Spleen (tissue), 11 donors: ENCODE results near the gene TECPR1. TPM values are rescaled to one million over a fixed set of nuclear protein-coding genes. Genes with fewer than 3 reads are reported as not detected.

ENCODE experiments used
- DNase-seq: peaks from one replicate; pipeline ENCODE4 v3.0.0-alpha.2; 2020
- H3K27ac ChIP-seq, 8 donors: fragments of 200-600 bp; sonication (generic) in 7 of 8; 1 replicate in 4 of 8; 2 replicates in 4 of 8; pipeline versions ENCODE4 v1.5.0 to v1.8.0; 2016 to 2021; ENCODE audit warnings: inconsistent platforms in 4 of 8, mild to moderate bottlenecking in 4 of 8, moderate library complexity in 1 of 8
- H3K27me3 ChIP-seq, 7 donors: fragments of 200-600 bp; sonication (generic) in 6 of 7; replicated peaks in 1 of 7; 1 replicate in 4 of 7; 2 replicates in 3 of 7; pipeline versions ENCODE4 v1.5.0 to v1.8.0; 2016 to 2021; ENCODE audit warnings: inconsistent platforms in 3 of 7, mild to moderate bottlenecking in 1 of 7
- H3K36me3 ChIP-seq, 6 donors: fragments of 200-600 bp; sonication (generic) in 5 of 6; 1 replicate in 4 of 6; 2 replicates in 2 of 6; pipeline versions ENCODE4 v1.5.0 to v1.8.0; 2016 to 2021; ENCODE audit warnings: inconsistent platforms in 2 of 6
- H3K4me1 ChIP-seq, 6 donors: fragments of 200-600 bp; sonication (generic) in 5 of 6; 1 replicate in 3 of 6; 2 replicates in 3 of 6; pipeline versions ENCODE4 v1.5.0 to v1.8.0; 2016 to 2021; ENCODE audit warnings: inconsistent platforms in 3 of 6
- H3K4me3 ChIP-seq, 8 donors: fragments of 200-600 bp; sonication (generic) in 7 of 8; 1 replicate in 4 of 8; 2 replicates in 4 of 8; pipeline versions ENCODE4 v1.5.0 to v1.8.0; 2016 to 2021; ENCODE audit warnings: inconsistent platforms in 4 of 8, mild to moderate bottlenecking in 4 of 8, moderate library complexity in 2 of 8
- H3K9me3 ChIP-seq, 8 donors: fragments of 200-600 bp; sonication (generic) in 7 of 8; 1 replicate in 4 of 8; 2 replicates in 4 of 8; pipeline versions ENCODE4 v1.5.0 to v1.8.0; 2016 to 2021; ENCODE audit warnings: inconsistent platforms in 4 of 8
- CTCF ChIP-seq, 11 experiments: fragments of 200-600 bp in 7 of 11; fragments of 450-650 bp in 4 of 11; sonication (generic) in 4 of 11; IDR thresholded peaks in 8 of 11; conservative IDR thresholded peaks in 3 of 11; 1 replicate in 7 of 11; 2 replicates in 4 of 11; pipeline versions ENCODE4 v1.4.0 to v1.8.0; 2016 to 2021; ENCODE audit warnings: antibody characterized with exemption in 11 of 11, inconsistent platforms in 4 of 11, mild to moderate bottlenecking in 1 of 11
- POLR2A ChIP-seq, 3 donors: fragments of 450-650 bp; IDR thresholded peaks; one replicate each; pipeline ENCODE4 v1.5.1; 2017; ENCODE audit warnings: antibody characterized with exemption in 3 of 3, mild to moderate bottlenecking in 1 of 3
- POLR2AphosphoS5 ChIP-seq, 3 donors: sonication (generic); formaldehyde crosslinking; IDR thresholded peaks; one replicate each; pipeline ENCODE4 v1.5.1; 2017; ENCODE audit warnings: antibody characterized with exemption in 3 of 3
- WGBS, 5 donors: extraction: QIAGEN DNeasy Blood & Tissue Kit in 3 of 5; methylation state at CpG; one replicate each; pipeline versions ENCODE4 v1.1.5 to v1.1.7; 2013 to 2018; 5-methylcytosine and 5-hydroxymethylcytosine counted together
- intact Hi-C: fragments of 100-400 bp; cut with DNase I; formaldehyde crosslinking; loops from one replicate; pipeline ENCODE4 v1.15.0; 2023; ENCODE audit warnings: low total_unique reads
- polyA plus RNA-seq, 3 donors: library from polyadenylated mRNA; stranded (reverse); fragments of 200-250 nt; gene quantifications; one replicate each; pipeline ENCODE4 v1.2.1, GENCODE V29; 2013
- total RNA-seq, 7 donors: library from RNA; depleted of rRNA in 3 of 7; stranded (reverse); fragments of >200 nt in 3 of 7; fragmentation: NEBNext Ultra II Directional in 4 of 7; extraction: Animal tissue kit (Norgen Biotek cat#: 25700) in 4 of 7; gene quantifications; one replicate each; pipeline versions ENCODE4 v1.1.0 to v1.2.1, GENCODE V29; 2016 to 2021
- donor health status: healthy with polysubstance abuse.
- donor health status: DM: no; HTN: no; CAD: no; lungs with moderate emphysema.
- donor health status: DM: no; HTN: no; CAD: no.
- donor health status: Bipolar disorder and iron deficiency.
- donor health status: healthy.
- donor health status: DM: no; HTN: no; CAD: no.
- donor health status: DM: yes; HTN: yes; CAD: no.

The TECPR1 gene
- total and polyA plus RNA-seq, 10 donors = 8.4 to 86.4 (median 40.1) TPM

- no peak for DNase-seq
- Histone ChIP-seq H3K27ac (peak overlapping the region in 1 of 8 donors; percentile 27), H3K9me3 (no peaks in the 10 kb centered on the region), H3K4me3 (no peak overlapping the region), H3K27me3 (no peaks in the 10 kb centered on the region), H3K36me3 (peaks cover 0 to 86% (median 41%) of the 10 kb centered on the region in 6 donors), H3K4me1 (peaks cover 0 to 28% (median 6%) of the 10 kb centered on the region in 6 donors)
- TF ChIP-seq POLR2A (IDR thresholded peaks at IDR 0.05) (no peak), POLR2AphosphoS5 (IDR thresholded peaks at IDR 0.05) (peak in 1 of 3 donors; percentile 20), CTCF (IDR thresholded peaks at IDR 0.05 in 8 of 11, conservative IDR thresholded peaks at IDR 0.05 in 3 of 11) (no peak)
- WGBS, 5 donors = 87 to 91% (median 91%) methylated on average over 15 to 19 of the region's 19 CpGs
- intact Hi-C loops = loop anchor here (10.0 kb wide), 1 partner anchor 109 kb away; the partner anchor contains the start of gene BAIAP2L1
Observed at GRCh38 chr7:98295467-98296192, 43.6 kb upstream of the TECPR1 start.

- H3K27ac ChIP-seq = peak overlapping the region in 2 of 8 donors; percentile 21 to 27
- no peak overlapping the region for H3K4me3 ChIP-seq
- TF ChIP-seq CTCF (IDR thresholded peaks at IDR 0.05 in 8 of 11, conservative IDR thresholded peaks at IDR 0.05 in 3 of 11) = peak in 9 of 11 experiments; percentile 13 to 65 (median 51)
- TF ChIP-seq POLR2AphosphoS5 (IDR thresholded peaks at IDR 0.05) = peak; percentile 34 to 71 (median 47)
- no peak for TF ChIP-seq POLR2A (IDR thresholded peaks at IDR 0.05)
- intact Hi-C loops = loop anchor here (10.0 kb wide), 1 partner anchor 110 kb away; the partner anchor contains the start of gene BAIAP2L1
- H3K27me3 ChIP-seq = no peaks in the 10 kb centered on the region
- DNase-seq = no peak
- H3K9me3 ChIP-seq = no peaks in the 10 kb centered on the region
- peaks cover 0 to 33% (median 6%) of the 10 kb centered on the region in 6 donors for H3K4me1 ChIP-seq
- H3K36me3 ChIP-seq = peaks cover 0 to 82% (median 38%) of the 10 kb centered on the region in 6 donors
- 40 to 65% (median 63%) methylated on average over 11 to 14 of the region's 14 CpGs for WGBS, 5 donors
Observed at GRCh38 chr7:98294798-98295382, 42.9 kb upstream of the TECPR1 start.

GRCh38 chr7:98294326-98294725 lies 42.3 kb upstream of the TECPR1 start:
- H3K4me3 ChIP-seq = no peak overlapping the region
- H3K36me3 ChIP-seq = peaks cover 0 to 81% (median 39%) of the 10 kb centered on the region in 6 donors
- H3K4me1 ChIP-seq = peaks cover 2 to 38% (median 12%) of the 10 kb centered on the region in 6 donors
- H3K27ac ChIP-seq = peak overlapping the region in 1 of 8 donors; percentile 21
- DNase-seq = no peak
- H3K27me3 ChIP-seq = no peaks in the 10 kb centered on the region
- intact Hi-C loops = loop anchor here (10.0 kb wide), 1 partner anchor 110 kb away; the partner anchor contains the start of gene BAIAP2L1
- no peak for TF ChIP-seq CTCF (IDR thresholded peaks at IDR 0.05 in 8 of 11, conservative IDR thresholded peaks at IDR 0.05 in 3 of 11)
- TF ChIP-seq POLR2AphosphoS5 (IDR thresholded peaks at IDR 0.05) = no peak
- no peak for TF ChIP-seq POLR2A (IDR thresholded peaks at IDR 0.05)
- H3K9me3 ChIP-seq = no peaks in the 10 kb centered on the region
- WGBS, 5 donors = 77 to 90% (median 85%) methylated on average over 15 of the region's 15 CpGs

GRCh38 chr7:98293746-98294145 lies 41.7 kb upstream of the TECPR1 start:
- TF ChIP-seq POLR2AphosphoS5 (IDR thresholded peaks at IDR 0.05) (peak; percentile 5 to 14 (median 13)), POLR2A (IDR thresholded peaks at IDR 0.05) (no peak), CTCF (IDR thresholded peaks at IDR 0.05 in 8 of 11, conservative IDR thresholded peaks at IDR 0.05 in 3 of 11) (no peak)
- 87 to 93% (median 90%) methylated on average over 12 to 13 of the region's 13 CpGs for WGBS, 5 donors
- peaks cover 0 to 87% (median 42%) of the 10 kb centered on the region in 6 donors for H3K36me3 ChIP-seq
- no peaks in the 10 kb centered on the region for H3K27me3 ChIP-seq
- H3K4me1 ChIP-seq = peaks cover 8 to 44% (median 17%) of the 10 kb centered on the region in 6 donors
- H3K4me3 ChIP-seq = no peak overlapping the region
- no peak overlapping the region for H3K27ac ChIP-seq
- intact Hi-C loops = loop anchor here (10.0 kb wide), 1 partner anchor 111 kb away; the partner anchor contains the start of gene BAIAP2L1
- H3K9me3 ChIP-seq = no peaks in the 10 kb centered on the region
- no peak for DNase-seq
